IMR-90 (cell line): ENCODE data around the gene NR4A3. TPM values are rescaled to one million over a fixed set of nuclear protein-coding genes. Genes with fewer than 3 reads are reported as not detected.

ENCODE experiments used
- ATAC-seq: fragments of 200-7000 bp; cut with Tn5 transposase; 2 replicates; pipeline ENCODE4 v1.9.1; 2020; ENCODE audit warnings: low read depth, mild to moderate bottlenecking, moderate library complexity
- BruUV-seq: library from RNA; stranded (reverse); fragments of 400-500 nt; replicated peaks from 2 replicates; lab custom pipeline; 2021; lab: Mats Ljungman, UMichigan
- CTCF ChIA-PET: fragments of 300-600 bp; formaldehyde crosslinking; extraction: SDS; loops from one replicate; lab custom pipeline; 2021; ENCODE audit warnings: antibody characterized with exemption; lab: Yijun Ruan, JAX
- POLR2A ChIA-PET: fragments of 300-600 bp; sonication (Branson Sonifier 250); formaldehyde crosslinking; loops from one replicate; lab custom pipeline; 2022; ENCODE audit warnings: antibody characterized with exemption; ENCODE audit not compliant: unreplicated experiment; lab: Charles Lee
- DNase-seq: peaks from one replicate; pipeline ENCODE4 v3.0.0; 2013
- H2AFZ ChIP-seq: replicated peaks from 2 replicates; pipeline ENCODE3; 2013; ENCODE audit warnings: low read length, mild to moderate bottlenecking; ENCODE audit not compliant: poor library complexity
- H2AK5ac ChIP-seq: 2 replicates; pipeline ENCODE4 v1.6.1; 2013; ENCODE audit warnings: low read depth, low read length, inconsistent platforms
- H2AK9ac ChIP-seq: replicated peaks from 2 replicates; pipeline ENCODE3; 2013; ENCODE audit warnings: mild to moderate bottlenecking, low read depth, low read length, moderate library complexity; ENCODE audit not compliant: poor library complexity
- H2BK120ac ChIP-seq: 2 replicates; pipeline ENCODE4 v1.6.1; 2013; ENCODE audit warnings: low read depth, low read length, inconsistent platforms
- H2BK15ac ChIP-seq: 3 replicates; pipeline ENCODE4 v1.6.1; 2013; ENCODE audit warnings: low read depth, low read length, inconsistent platforms
- H2BK20ac ChIP-seq: 2 replicates; pipeline ENCODE4 v1.6.1; 2013; ENCODE audit warnings: low read depth, mild to moderate bottlenecking, inconsistent platforms, low read length, moderate library complexity
- H2BK5ac ChIP-seq: 2 replicates; pipeline ENCODE4 v1.6.1; 2013; ENCODE audit warnings: mild to moderate bottlenecking, low read depth, low read length, inconsistent platforms; ENCODE audit not compliant: poor library complexity, severe bottlenecking
- H3K14ac ChIP-seq: replicated peaks from 2 replicates; pipeline ENCODE4 v1.6.1; 2013; ENCODE audit warnings: low read depth, low read length, inconsistent platforms
- H3K18ac ChIP-seq: 2 replicates; pipeline ENCODE4 v1.6.1; 2013; ENCODE audit warnings: low read depth, low read length, control low read depth
- H3K23ac ChIP-seq: 2 replicates; pipeline ENCODE4 v1.6.1; 2013; ENCODE audit warnings: low read depth, low read length, inconsistent platforms
- H3K27ac ChIP-seq: 2 replicates; pipeline ENCODE4 v1.5.1; 2013; ENCODE audit warnings: mild to moderate bottlenecking, control low read depth, low read length; ENCODE audit not compliant: insufficient read depth
- H3K27me3 ChIP-seq: 2 replicates; pipeline ENCODE4 v1.6.1; 2013; ENCODE audit warnings: low read length; ENCODE audit not compliant: control insufficient read depth, insufficient read depth
- H3K36me3 ChIP-seq: 2 replicates; pipeline ENCODE4 v1.6.1; 2013; ENCODE audit warnings: low read length, mixed read lengths; ENCODE audit not compliant: control insufficient read depth, insufficient read depth
- H3K4ac ChIP-seq: 2 replicates; pipeline ENCODE4 v1.6.1; 2013; ENCODE audit warnings: low read depth, low read length, inconsistent platforms
- H3K4me1 ChIP-seq: 2 replicates; pipeline ENCODE4 v1.6.1; 2013; ENCODE audit warnings: low read length, mixed read lengths; ENCODE audit not compliant: control insufficient read depth, insufficient read depth
- H3K4me2 ChIP-seq: 2 replicates; pipeline ENCODE4 v1.6.1; 2013; ENCODE audit warnings: low read depth, mild to moderate bottlenecking, control low read depth, low read length, moderate library complexity
- H3K4me3 ChIP-seq: 2 replicates; pipeline ENCODE4 v1.5.1; 2013; ENCODE audit warnings: low read depth, mild to moderate bottlenecking, control low read depth, low read length, moderate library complexity; ENCODE audit not compliant: insufficient read depth
- H3K56ac ChIP-seq: 2 replicates; pipeline ENCODE4 v1.6.1; 2013; ENCODE audit warnings: low read length, inconsistent platforms; ENCODE audit not compliant: insufficient read depth; ENCODE audit errors: extremely low read depth
- H3K79me1 ChIP-seq, 2 experiments: 2 replicates each; pipeline ENCODE4 v1.6.1; 2013; ENCODE audit warnings: low read length in 2 of 2, inconsistent platforms in 1 of 2, low read depth in 1 of 2
- H3K9ac ChIP-seq: 2 replicates; pipeline ENCODE4 v1.6.1; 2013; ENCODE audit warnings: low read depth, low read length, control low read depth
- H3K9me1 ChIP-seq: 2 replicates; pipeline ENCODE4 v1.6.1; 2013; ENCODE audit warnings: low read length, inconsistent platforms; ENCODE audit not compliant: insufficient read depth
- H3K9me3 ChIP-seq: 2 replicates; pipeline ENCODE4 v1.6.1; 2013; ENCODE audit warnings: low read length; ENCODE audit not compliant: control insufficient read depth, insufficient read depth
- H4K20me1 ChIP-seq: 2 replicates; pipeline ENCODE4 v1.6.1; 2013; ENCODE audit warnings: low read length, inconsistent platforms; ENCODE audit not compliant: insufficient read depth
- H4K5ac ChIP-seq: 2 replicates; pipeline ENCODE4 v1.6.1; 2013; ENCODE audit warnings: mild to moderate bottlenecking, low read depth, low read length, control low read depth
- H4K8ac ChIP-seq, 2 experiments: 2 replicates each; pipeline ENCODE4 v1.6.1; 2013; ENCODE audit warnings: low read depth in 2 of 2, low read length in 2 of 2, control low read depth in 1 of 2, inconsistent platforms in 1 of 2
- H4K91ac ChIP-seq: 2 replicates; pipeline ENCODE4 v1.6.1; 2013; ENCODE audit warnings: low read depth, low read length, inconsistent platforms; ENCODE audit not compliant: insufficient read depth
- BHLHE40 ChIP-seq: fragments of 150-350 bp; IDR thresholded peaks from 2 replicates; pipeline ENCODE4 v1.6.1; 2016; ENCODE audit warnings: mild to moderate bottlenecking, low read depth, low read length
- POLR2A ChIP-seq: IDR thresholded peaks from 2 replicates; pipeline ENCODE4 v1.6.1; 2012; ENCODE audit warnings: mild to moderate bottlenecking, low read depth, low read length
- WGBS, 2 experiments: methylation state at CpG; one replicate each; pipeline versions ENCODE4 v1.1.5 to v1.1.7; 2013; ENCODE audit warnings: missing lambda C conversion rate in 2 of 2; ENCODE audit not compliant: insufficient read length in 1 of 2; ENCODE audit errors: extremely low coverage in 2 of 2; 5-methylcytosine and 5-hydroxymethylcytosine counted together
- dilution Hi-C: fragments of 300-500 bp; cut with HindIII; formaldehyde crosslinking; loops from one replicate; pipeline ENCODE4 v1.14.3; 2018; ENCODE audit warnings: low sequenced_read_pairs; ENCODE audit not compliant: unreplicated experiment
- in situ Hi-C: fragments of 300-500 bp; cut with MboI; formaldehyde crosslinking; loops from 3 replicates; pipeline ENCODE4 v1.14.3; 2019; ENCODE audit warnings: low sequenced_read_pairs, inconsistent platforms, mixed read lengths
- intact Hi-C: fragments of 100-400 bp; cut with micrococcal nuclease; formaldehyde crosslinking; loops from 2 replicates; pipeline ENCODE4 v1.10.0; 2022
- polyA plus RNA-seq, 3 experiments: library from polyadenylated mRNA; depleted of rRNA; stranded (reverse); fragments of >200 nt; gene quantifications; 2 replicates each; pipeline ENCODE4 v1.2.3, GENCODE V29; 2012; ENCODE audit warnings: low replicate concordance in 1 of 3
- total RNA-seq: library from RNA; depleted of rRNA; stranded (reverse); fragments of >200 nt; gene quantifications from 2 replicates; pipeline ENCODE4 v1.2.3, GENCODE V29; 2012

NR4A3 gene
- total and polyA plus RNA-seq, 2 of the 4 experiments (the other 2 are of a cell fraction), result 0.27 to 0.54 TPM

- ATAC-seq, result peak; percentile 46; the same call in 1 of the 2 replicates
- no peak for TF ChIP-seq BHLHE40
- peak; percentile 11; the same call in 1 of the 2 replicates for TF ChIP-seq POLR2A
- Histone ChIP-seq H3K27me3 (no peaks in the 10 kb centered on the region), H2BK15ac (no peak overlapping the region), H2AFZ (no peak overlapping the region), H3K4me3 (no peak overlapping the region), H4K91ac (no peak overlapping the region), H3K4ac (no peak overlapping the region), H2BK120ac (no peak overlapping the region), H2BK20ac (no peak overlapping the region), H3K4me1 (peaks cover 5% of the 10 kb centered on the region; the same call in 1 of the 2 replicates), H4K8ac (no peak overlapping the region), H3K9ac (no peak overlapping the region), H3K18ac (no peak overlapping the region), H3K27ac (no peak overlapping the region), H4K5ac (no peak overlapping the region), H3K79me1 (no peaks in the 10 kb centered on the region), H3K9me3 (no peaks in the 10 kb centered on the region), H3K23ac (no peak overlapping the region), H3K36me3 (peaks cover 6% of the 10 kb centered on the region; the same call in 1 of the 2 replicates), H2AK5ac (no peak overlapping the region), H2BK5ac (no peak overlapping the region), H3K14ac (no peak overlapping the region; the same call in 1 of the 2 replicates), H3K56ac (no peak overlapping the region), H3K4me2 (no peak overlapping the region), H2AK9ac (no peak overlapping the region), H3K9me1 (peaks cover 5% of the 10 kb centered on the region; the same call in 1 of the 2 replicates), H4K20me1 (no peaks in the 10 kb centered on the region)
- no peak for DNase-seq
- dilution Hi-C loops (no loop called here), in situ Hi-C loops (no loop called here), intact Hi-C loops (no loop called here)
- POLR2A ChIA-PET, result no interaction called here
- WGBS, 2 experiments, result no CpG with 5 or more reads among the region's 3 CpGs
- BruUV-seq, result no TSS peak
- CTCF ChIA-PET, result no interaction called here
These were observed 45.9 kb downstream of the NR4A3 start for GRCh38 chr9:99867536-99867935.
